Ishikawa (cell line): ENCODE measurements around the gene RYR1.

Source experiments
- CEBPB ChIP-seq: IDR thresholded peaks from 2 replicates; pipeline ENCODE4 v1.6.1; 2012
- CREB1 ChIP-seq: IDR thresholded peaks from 2 replicates; pipeline ENCODE4 v1.6.1; 2012; ENCODE audit warnings: low read depth
- EGR1 ChIP-seq: IDR thresholded peaks from 2 replicates; pipeline ENCODE4 v1.6.1; 2012
- EP300 ChIP-seq: IDR thresholded peaks from 2 replicates; pipeline ENCODE4 v1.6.1; 2012; ENCODE audit warnings: borderline replicate concordance
- FOXM1 ChIP-seq: IDR thresholded peaks from 2 replicates; pipeline ENCODE4 v1.6.1; 2012; ENCODE audit warnings: low read depth, borderline replicate concordance
- NFIC ChIP-seq: IDR thresholded peaks from 2 replicates; pipeline ENCODE4 v1.6.1; 2012
- RAD21 ChIP-seq: IDR thresholded peaks from 2 replicates; pipeline ENCODE4 v1.6.1; 2012; ENCODE audit warnings: low read depth
- TAF1 ChIP-seq: IDR thresholded peaks from 2 replicates; pipeline ENCODE4 v1.6.1; 2012; ENCODE audit warnings: low read depth, mild to moderate bottlenecking
- TCF12 ChIP-seq: IDR thresholded peaks from 2 replicates; pipeline ENCODE4 v1.6.1; 2012; ENCODE audit warnings: low read depth
- TEAD4 ChIP-seq: IDR thresholded peaks from 2 replicates; pipeline ENCODE4 v1.6.1; 2012
- YY1 ChIP-seq: IDR thresholded peaks from 2 replicates; pipeline ENCODE4 v1.6.1; 2012; ENCODE audit warnings: low read depth
- ZBTB7A ChIP-seq: IDR thresholded peaks from 2 replicates; pipeline ENCODE4 v1.6.1; 2012; ENCODE audit warnings: low read depth
- TF ChIP-seq, protein P1 (sequence below): IDR thresholded peaks from 2 replicates; pipeline ENCODE4 v1.6.1; 2012
- TF ChIP-seq, protein P2 (sequence below): IDR thresholded peaks from 2 replicates; pipeline ENCODE4 v1.6.1; 2012; ENCODE audit warnings: low read depth, mild to moderate bottlenecking
- TF ChIP-seq, protein P3 (sequence below): IDR thresholded peaks from 2 replicates; pipeline ENCODE4 v1.6.1; 2012

Gene RYR1

DNA sequence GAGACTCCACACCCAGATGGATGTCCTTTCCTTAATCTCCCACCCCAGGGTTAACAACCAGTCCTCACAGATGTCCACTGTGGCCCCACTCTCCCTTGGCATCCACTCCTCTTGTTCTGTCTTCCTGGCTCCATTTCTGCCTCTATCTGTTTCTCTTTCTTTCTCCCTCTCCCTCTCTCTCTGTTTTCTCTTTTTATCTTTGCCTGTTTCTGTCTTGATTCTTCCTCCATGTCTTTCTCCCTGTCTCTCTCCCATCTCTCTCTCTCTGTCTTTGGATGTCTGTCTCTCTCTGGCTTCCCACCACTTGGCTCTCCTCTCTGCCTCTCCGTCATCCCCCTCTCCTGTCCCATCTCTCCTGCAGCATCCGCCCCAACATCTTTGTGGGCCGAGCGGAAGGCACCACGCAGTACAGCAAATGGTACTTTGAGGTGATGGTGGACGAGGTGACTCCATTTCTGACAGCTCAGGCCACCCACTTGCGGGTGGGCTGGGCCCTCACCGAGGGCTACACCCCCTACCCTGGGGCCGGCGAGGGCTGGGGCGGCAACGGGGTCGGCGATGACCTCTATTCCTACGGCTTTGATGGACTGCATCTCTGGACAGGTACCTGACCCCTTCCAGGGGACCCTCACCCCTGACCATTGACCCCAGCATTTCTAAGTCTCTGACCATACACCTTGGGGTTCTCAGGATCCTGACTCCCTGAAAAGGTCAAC, 24.4 kb downstream of the RYR1 start:
- TF ChIP-seq EGR1 (no peak), TEAD4 (no peak), NFIC (no peak), TAF1 (no peak), TCF12 (no peak)
- TF ChIP-seq, protein P1, sequence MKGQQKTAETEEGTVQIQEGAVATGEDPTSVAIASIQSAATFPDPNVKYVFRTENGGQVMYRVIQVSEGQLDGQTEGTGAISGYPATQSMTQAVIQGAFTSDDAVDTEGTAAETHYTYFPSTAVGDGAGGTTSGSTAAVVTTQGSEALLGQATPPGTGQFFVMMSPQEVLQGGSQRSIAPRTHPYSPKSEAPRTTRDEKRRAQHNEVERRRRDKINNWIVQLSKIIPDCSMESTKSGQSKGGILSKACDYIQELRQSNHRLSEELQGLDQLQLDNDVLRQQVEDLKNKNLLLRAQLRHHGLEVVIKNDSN: no peak

DNA sequence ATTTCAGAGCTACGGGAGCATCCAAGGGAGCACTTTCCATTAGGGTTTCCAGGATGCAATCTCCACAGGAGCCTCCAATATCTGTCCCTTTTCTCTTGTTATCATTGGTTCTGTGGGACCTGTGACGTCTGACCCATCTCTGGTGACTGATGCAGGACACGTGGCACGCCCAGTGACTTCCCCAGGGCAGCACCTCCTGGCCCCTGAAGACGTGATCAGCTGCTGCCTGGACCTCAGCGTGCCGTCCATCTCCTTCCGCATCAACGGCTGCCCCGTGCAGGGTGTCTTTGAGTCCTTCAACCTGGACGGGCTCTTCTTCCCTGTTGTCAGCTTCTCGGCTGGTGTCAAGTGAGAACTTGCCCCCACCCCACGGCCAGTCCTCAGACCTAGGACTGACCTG, 25.5 kb downstream of the RYR1 start:
- TF ChIP-seq YY1 (no peak), FOXM1 (no peak), TAF1 (no peak), TCF12 (no peak), CREB1 (no peak), ZBTB7A (no peak), EGR1 (no peak), NFIC (no peak), RAD21 (no peak), EP300 (no peak), TEAD4 (no peak), CEBPB (no peak)
- TF ChIP-seq, protein P1: no peak
- TF ChIP-seq, protein P2, sequence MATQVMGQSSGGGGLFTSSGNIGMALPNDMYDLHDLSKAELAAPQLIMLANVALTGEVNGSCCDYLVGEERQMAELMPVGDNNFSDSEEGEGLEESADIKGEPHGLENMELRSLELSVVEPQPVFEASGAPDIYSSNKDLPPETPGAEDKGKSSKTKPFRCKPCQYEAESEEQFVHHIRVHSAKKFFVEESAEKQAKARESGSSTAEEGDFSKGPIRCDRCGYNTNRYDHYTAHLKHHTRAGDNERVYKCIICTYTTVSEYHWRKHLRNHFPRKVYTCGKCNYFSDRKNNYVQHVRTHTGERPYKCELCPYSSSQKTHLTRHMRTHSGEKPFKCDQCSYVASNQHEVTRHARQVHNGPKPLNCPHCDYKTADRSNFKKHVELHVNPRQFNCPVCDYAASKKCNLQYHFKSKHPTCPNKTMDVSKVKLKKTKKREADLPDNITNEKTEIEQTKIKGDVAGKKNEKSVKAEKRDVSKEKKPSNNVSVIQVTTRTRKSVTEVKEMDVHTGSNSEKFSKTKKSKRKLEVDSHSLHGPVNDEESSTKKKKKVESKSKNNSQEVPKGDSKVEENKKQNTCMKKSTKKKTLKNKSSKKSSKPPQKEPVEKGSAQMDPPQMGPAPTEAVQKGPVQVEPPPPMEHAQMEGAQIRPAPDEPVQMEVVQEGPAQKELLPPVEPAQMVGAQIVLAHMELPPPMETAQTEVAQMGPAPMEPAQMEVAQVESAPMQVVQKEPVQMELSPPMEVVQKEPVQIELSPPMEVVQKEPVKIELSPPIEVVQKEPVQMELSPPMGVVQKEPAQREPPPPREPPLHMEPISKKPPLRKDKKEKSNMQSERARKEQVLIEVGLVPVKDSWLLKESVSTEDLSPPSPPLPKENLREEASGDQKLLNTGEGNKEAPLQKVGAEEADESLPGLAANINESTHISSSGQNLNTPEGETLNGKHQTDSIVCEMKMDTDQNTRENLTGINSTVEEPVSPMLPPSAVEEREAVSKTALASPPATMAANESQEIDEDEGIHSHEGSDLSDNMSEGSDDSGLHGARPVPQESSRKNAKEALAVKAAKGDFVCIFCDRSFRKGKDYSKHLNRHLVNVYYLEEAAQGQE: no peak
- TF ChIP-seq, protein P3, sequence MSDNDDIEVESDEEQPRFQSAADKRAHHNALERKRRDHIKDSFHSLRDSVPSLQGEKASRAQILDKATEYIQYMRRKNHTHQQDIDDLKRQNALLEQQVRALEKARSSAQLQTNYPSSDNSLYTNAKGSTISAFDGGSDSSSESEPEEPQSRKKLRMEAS: no peak

DNA sequence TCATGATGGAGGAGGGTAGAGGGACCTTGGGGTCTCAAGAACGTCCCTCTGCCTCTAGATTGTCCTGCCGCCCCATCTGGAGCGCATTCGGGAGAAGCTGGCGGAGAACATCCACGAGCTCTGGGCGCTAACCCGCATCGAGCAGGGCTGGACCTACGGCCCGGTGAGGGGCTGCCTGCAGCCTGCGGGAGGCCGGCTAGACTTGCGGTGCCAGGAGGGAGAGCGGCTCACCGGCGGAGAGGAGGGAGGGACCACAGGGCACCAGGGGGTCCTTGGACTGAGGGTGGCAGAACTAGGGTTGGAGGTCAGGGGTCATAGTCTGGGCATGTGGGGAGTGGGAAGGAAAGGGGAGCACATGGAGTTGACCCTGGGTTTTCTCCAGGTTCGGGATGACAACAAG, 29.9 kb downstream of the RYR1 start:
- TF ChIP-seq, protein P1: no peak
- TF ChIP-seq TEAD4 (no peak), TCF12 (no peak), ZBTB7A (no peak), CREB1 (no peak), CEBPB (no peak)
- TF ChIP-seq, protein P2: no peak

DNA sequence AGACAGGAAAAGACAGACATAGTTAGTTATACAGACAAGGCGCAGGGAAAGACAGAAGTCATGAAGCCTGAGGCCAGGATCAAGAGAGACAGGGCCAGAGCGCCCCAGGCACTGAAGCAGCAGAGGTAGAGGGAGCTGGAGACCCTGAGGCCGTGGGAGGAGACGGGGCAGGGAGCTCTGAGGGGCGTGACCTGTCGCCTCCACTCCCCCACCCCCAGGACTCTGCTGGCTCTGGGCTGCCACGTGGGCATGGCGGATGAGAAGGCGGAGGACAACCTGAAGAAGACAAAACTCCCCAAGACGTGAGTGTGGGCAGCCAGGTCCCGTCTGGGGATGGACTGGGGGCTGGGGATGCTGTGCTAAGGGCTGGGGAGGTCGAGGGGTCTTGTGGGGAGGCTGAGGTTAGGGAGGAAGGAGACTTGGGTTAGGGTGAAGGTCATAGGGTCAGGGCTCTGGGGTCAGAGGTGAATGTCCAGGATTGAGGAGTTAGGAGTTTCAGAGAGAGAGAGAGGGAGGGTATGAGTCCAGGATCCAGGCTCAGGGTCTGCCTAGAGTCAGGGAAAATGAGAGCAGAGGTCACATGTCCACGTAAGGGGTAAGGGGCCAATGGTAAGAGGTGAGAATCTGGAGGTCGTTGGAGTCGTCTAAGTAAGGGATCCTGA, 31.1 kb downstream of the RYR1 start:
- TF ChIP-seq RAD21 (no peak), EGR1 (no peak), YY1 (no peak), EP300 (no peak), ZBTB7A (no peak), TCF12 (no peak), CREB1 (no peak), NFIC (no peak)
- TF ChIP-seq, protein P1: no peak
- TF ChIP-seq, protein P2: no peak
